Subcutaneous adipose tissue (tissue), 4 donors: ENCODE measurements around the gene AGRP. TPM values are rescaled to one million over a fixed set of nuclear protein-coding genes. Genes with fewer than 3 reads are reported as not detected.

ENCODE experiments used
- total RNA-seq, 4 donors: library from RNA; depleted of rRNA; stranded (reverse); fragments of >200 nt; gene quantifications; one replicate each; pipeline ENCODE4 v1.1.0, GENCODE V29; 2016
- TF ChIP-seq, protein P1 (sequence below): fragments of 450-650 bp; IDR thresholded peaks from one replicate; pipeline ENCODE4 v1.5.1; 2016; ENCODE audit warnings: low read depth, mild to moderate bottlenecking, control low read depth, antibody characterized with exemption, moderate library complexity

The AGRP gene
- total RNA-seq, 4 donors from 2014 or later: not detected

- TF ChIP-seq, protein P1, sequence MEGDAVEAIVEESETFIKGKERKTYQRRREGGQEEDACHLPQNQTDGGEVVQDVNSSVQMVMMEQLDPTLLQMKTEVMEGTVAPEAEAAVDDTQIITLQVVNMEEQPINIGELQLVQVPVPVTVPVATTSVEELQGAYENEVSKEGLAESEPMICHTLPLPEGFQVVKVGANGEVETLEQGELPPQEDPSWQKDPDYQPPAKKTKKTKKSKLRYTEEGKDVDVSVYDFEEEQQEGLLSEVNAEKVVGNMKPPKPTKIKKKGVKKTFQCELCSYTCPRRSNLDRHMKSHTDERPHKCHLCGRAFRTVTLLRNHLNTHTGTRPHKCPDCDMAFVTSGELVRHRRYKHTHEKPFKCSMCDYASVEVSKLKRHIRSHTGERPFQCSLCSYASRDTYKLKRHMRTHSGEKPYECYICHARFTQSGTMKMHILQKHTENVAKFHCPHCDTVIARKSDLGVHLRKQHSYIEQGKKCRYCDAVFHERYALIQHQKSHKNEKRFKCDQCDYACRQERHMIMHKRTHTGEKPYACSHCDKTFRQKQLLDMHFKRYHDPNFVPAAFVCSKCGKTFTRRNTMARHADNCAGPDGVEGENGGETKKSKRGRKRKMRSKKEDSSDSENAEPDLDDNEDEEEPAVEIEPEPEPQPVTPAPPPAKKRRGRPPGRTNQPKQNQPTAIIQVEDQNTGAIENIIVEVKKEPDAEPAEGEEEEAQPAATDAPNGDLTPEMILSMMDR: no peak
Observed at GRCh38 chr16:67480833-67481560, 2.4 kb downstream of the AGRP start, which contains the start of gene ATP6V0D1. Gene ATP6V0D1 (minus strand): TSS chr16:67481157. CDS start chr16:67481086, 71 bp downstream.

GRCh38 chr16:67477960-67478554 lies 5.3 kb downstream of the AGRP start:
- TF ChIP-seq, protein P1: no peak

- TF ChIP-seq, protein P1: no peak
Observed at GRCh38 chr16:67474551-67475455, 8.5 kb downstream of the AGRP start.

- TF ChIP-seq, protein P1: no peak
Observed at GRCh38 chr16:67471758-67472384, 11.5 kb downstream of the AGRP start.

- TF ChIP-seq, protein P1: no peak
Observed at GRCh38 chr16:67470359-67470758, 13.0 kb downstream of the AGRP start.

- TF ChIP-seq, protein P1: no peak
Observed at GRCh38 chr16:67468731-67469130, 14.6 kb downstream of the AGRP start.

DNA sequence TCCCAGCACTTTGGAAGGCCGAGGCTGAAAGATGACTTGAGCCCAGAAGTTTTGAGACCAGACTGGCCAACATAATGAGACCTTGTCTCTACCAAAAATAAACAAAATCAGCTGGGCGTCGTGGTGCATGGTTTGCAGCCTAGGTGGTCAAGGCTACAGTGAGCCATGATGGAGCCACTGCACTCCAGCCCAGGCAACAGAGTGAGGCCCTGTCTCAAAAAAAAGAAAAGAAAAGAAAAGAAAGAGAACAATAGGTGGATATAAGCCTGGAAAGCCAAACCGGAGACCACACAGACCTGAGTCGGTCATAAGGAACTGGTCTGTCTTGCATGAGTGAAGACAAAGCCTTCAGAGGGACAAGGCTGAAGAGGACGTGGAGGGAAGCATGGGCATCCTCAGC lies 16.8 kb downstream of the AGRP start:
- TF ChIP-seq, protein P1: no peak
